Activated CD4-positive, CD25-positive, alpha-beta regulatory T cell (primary cell): ENCODE measurements around the gene ARL15.
"Not testable (repeated sequence)": the region's sequence is repeated elsewhere in the genome, so short reads cannot be mapped to it uniquely, and the experiment has no call there.

ENCODE experiments used
- DNase-seq, 4 experiments: peaks; one replicate each; lab custom pipeline; 2025; lab: John Stamatoyannopoulos, UW

Gene ARL15

GRCh38 chr5:54310433-54311175 is at the start of gene ARL15:
ARL15 (minus strand) TSS chr5:54310573.
- peak; percentile 89 to 96 (median 95) for DNase-seq

- DNase-seq = no peak
These were observed 49.7 kb upstream of the ARL15 start for GRCh38 chr5:54360089-54360488.

GRCh38 chr5:54357408-54358058 is 47.2 kb upstream of the ARL15 start:
- no peak for DNase-seq

GRCh38 chr5:54353933-54354564 is 43.7 kb upstream of the ARL15 start:
- DNase-seq = not testable (repeated sequence)

GRCh38 chr5:54352580-54352979 is 42.2 kb upstream of the ARL15 start:
- DNase-seq = not testable (repeated sequence)

GRCh38 chr5:54347221-54347865 is 37.0 kb upstream of the ARL15 start:
- DNase-seq = no peak

- no peak for DNase-seq
These were observed 34.3 kb upstream of the ARL15 start for GRCh38 chr5:54344653-54345052.

GRCh38 chr5:54341971-54342370 is 31.6 kb upstream of the ARL15 start:
- no peak for DNase-seq

- no peak for DNase-seq
These were observed 27.1 kb upstream of the ARL15 start for GRCh38 chr5:54337523-54337922.

- DNase-seq = no peak
These were observed 22.3 kb upstream of the ARL15 start for GRCh38 chr5:54332720-54333119.

- no peak for DNase-seq
These were observed 19.6 kb upstream of the ARL15 start for GRCh38 chr5:54329731-54330709.

- DNase-seq = no peak
These were observed 16.4 kb upstream of the ARL15 start for GRCh38 chr5:54326662-54327270.

- no peak for DNase-seq
These were observed 15.4 kb upstream of the ARL15 start for GRCh38 chr5:54325610-54326311.

GRCh38 chr5:54325272-54325609 is 14.9 kb upstream of the ARL15 start:
- no peak for DNase-seq

GRCh38 chr5:54324651-54325271 is 14.4 kb upstream of the ARL15 start:
- no peak for DNase-seq

- no peak for DNase-seq
These were observed 13.1 kb upstream of the ARL15 start for GRCh38 chr5:54323495-54323894.

- no peak for DNase-seq
These were observed 9.9 kb upstream of the ARL15 start for GRCh38 chr5:54320256-54320655.

GRCh38 chr5:54317511-54318260 is 7.3 kb upstream of the ARL15 start:
- DNase-seq = no peak
